Dendritic cell treated with granulocyte-macrophage colony-stimulating factor and Interleukin-4, amounts not matched to agents 40 ng/mL and 50 ng/mL, for 4 days (primary cell): Measurements from ENCODE around the gene CCK.

Experiments used
- H3K27ac Mint-ChIP-seq: one replicate; pipeline ENCODE4 v1.8.0; 2022; ENCODE audit warnings: mild to moderate bottlenecking, mixed read lengths
- H3K27me3 Mint-ChIP-seq: one replicate; pipeline ENCODE4 v1.8.0; 2022; ENCODE audit warnings: mild to moderate bottlenecking, mixed read lengths
- H3K36me3 Mint-ChIP-seq: one replicate; pipeline ENCODE4 v1.8.0; 2022; ENCODE audit warnings: low read depth, mixed read lengths
- H3K4me1 Mint-ChIP-seq: one replicate; pipeline ENCODE4 v1.8.0; 2022; ENCODE audit warnings: low read depth, mixed read lengths
- H3K4me3 Mint-ChIP-seq: one replicate; pipeline ENCODE4 v1.8.0; 2022; ENCODE audit warnings: mild to moderate bottlenecking, moderate library complexity, mixed read lengths
- H3K9me3 Mint-ChIP-seq: one replicate; pipeline ENCODE4 v1.8.0; 2022; ENCODE audit warnings: mixed read lengths
- intact Hi-C: fragments of 100-400 bp; cut with micrococcal nuclease; formaldehyde crosslinking; loops from one replicate; pipeline ENCODE4 v1.15.0; 2022

The CCK gene

DNA sequence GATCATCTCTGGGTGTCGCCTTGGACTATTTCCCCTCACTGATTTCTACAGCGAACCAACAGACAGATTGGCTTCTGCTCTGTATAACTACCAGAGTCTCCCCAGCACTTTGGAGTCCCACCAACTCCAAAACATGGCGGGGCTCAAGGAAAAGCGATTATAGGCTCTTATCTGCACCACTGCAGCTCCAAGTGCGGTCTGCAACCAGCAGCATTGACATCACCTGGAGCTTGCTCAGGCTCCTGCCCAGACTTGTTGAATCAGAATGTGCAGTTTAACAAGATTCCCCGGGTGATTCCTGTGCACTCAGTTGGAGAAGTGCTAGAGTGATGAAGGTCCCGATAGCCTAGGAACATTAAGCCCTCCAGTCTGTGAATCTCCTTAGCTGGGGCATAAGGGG lies 9.0 kb downstream of the CCK start:
- Mint-ChIP-seq H3K4me3 (no peak overlapping the region), H3K9me3 (no peaks in the 10 kb centered on the region), H3K36me3 (no peaks in the 10 kb centered on the region), H3K4me1 (no peaks in the 10 kb centered on the region), H3K27ac (no peak overlapping the region), H3K27me3 (peaks cover 38% of the 10 kb centered on the region)
- intact Hi-C loops, result no loop called here

DNA sequence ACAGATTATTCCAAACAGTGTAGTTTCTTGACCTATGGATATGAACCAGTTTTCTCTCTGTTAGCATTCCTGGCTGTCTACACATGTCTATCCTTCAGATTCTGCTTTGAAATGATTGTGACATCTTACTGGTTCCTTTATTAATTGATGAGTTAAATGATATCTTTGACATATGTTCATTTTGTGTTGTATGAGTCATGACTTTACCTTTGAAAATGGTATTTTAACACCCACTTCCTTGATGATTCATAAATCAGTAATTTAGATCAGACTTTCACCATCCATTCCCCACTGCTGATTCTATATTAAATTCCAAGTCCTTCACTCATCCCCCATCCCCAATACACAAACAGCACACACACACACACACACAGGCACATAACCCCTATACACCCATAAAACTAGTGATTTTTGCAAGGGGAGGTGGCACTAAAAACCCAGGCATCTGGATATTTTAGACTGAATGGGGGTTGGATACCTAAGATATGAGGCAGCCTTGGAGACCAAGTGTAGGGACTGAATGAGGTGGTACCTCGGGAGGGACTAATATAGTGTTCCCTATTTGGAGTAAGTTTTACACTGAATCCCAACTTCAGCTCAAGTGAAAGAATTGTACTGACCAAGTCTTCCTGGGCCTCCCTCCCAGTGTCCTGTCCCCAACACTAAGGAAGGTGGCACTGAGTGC lies 9.7 kb downstream of the CCK start:
- no peaks in the 10 kb centered on the region for H3K9me3 Mint-ChIP-seq
- peaks cover 35% of the 10 kb centered on the region for H3K27me3 Mint-ChIP-seq
- no peak overlapping the region for H3K27ac Mint-ChIP-seq
- H3K4me1 Mint-ChIP-seq, result no peaks in the 10 kb centered on the region
- no peaks in the 10 kb centered on the region for H3K36me3 Mint-ChIP-seq
- intact Hi-C loops, result no loop called here
- no peak overlapping the region for H3K4me3 Mint-ChIP-seq

- H3K27me3 Mint-ChIP-seq, result peaks cover 23% of the 10 kb centered on the region
- H3K4me1 Mint-ChIP-seq, result no peaks in the 10 kb centered on the region
- no peak overlapping the region for H3K27ac Mint-ChIP-seq
- intact Hi-C loops, result no loop called here
- H3K4me3 Mint-ChIP-seq, result no peak overlapping the region
- no peaks in the 10 kb centered on the region for H3K36me3 Mint-ChIP-seq
- H3K9me3 Mint-ChIP-seq, result no peaks in the 10 kb centered on the region
Observed at GRCh38 chr3:42254566-42254965, 11.4 kb downstream of the CCK start.

- H3K36me3 Mint-ChIP-seq, result no peaks in the 10 kb centered on the region
- peaks cover 30% of the 10 kb centered on the region for H3K27me3 Mint-ChIP-seq
- no peaks in the 10 kb centered on the region for H3K9me3 Mint-ChIP-seq
Observed at GRCh38 chr3:42250761-42251160, 15.2 kb downstream of the CCK start.

DNA sequence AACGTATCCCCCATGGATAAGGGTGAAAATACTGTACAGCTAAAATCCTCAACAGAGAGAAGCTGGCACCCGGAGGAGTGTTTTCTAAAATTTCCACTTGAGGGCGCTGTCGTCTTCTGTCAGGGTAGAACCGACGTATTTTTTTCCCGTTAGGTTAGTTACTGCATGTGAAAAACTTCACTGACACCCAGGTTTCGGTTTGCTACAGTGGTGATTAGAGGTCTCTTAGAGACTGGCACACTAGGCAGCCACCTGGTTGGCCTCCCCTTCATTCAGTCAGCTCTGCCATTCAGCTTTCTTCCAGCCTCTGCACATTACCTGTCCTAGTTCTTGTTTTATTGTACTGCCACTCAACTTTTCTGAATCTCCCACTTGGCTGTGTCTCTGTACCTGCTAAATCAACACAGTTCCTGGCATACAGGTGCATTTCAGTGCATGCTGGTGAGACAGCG lies 18.4 kb downstream of the CCK start:
- Mint-ChIP-seq H3K4me1 (no peaks in the 10 kb centered on the region), H3K27ac (no peak overlapping the region), H3K36me3 (no peaks in the 10 kb centered on the region), H3K9me3 (no peaks in the 10 kb centered on the region), H3K4me3 (no peak overlapping the region), H3K27me3 (peaks cover 25% of the 10 kb centered on the region)
- intact Hi-C loops, result loop anchor here (1.0 to 5.0 kb wide), 2 partner anchors 196 to 295 kb away; no protein-coding TSS in a partner anchor

More at GRCh38 chr3:42250761-42251160, 15.2 kb downstream of the CCK start:
- no peaks in the 10 kb centered on the region for H3K4me1 Mint-ChIP-seq
- no peak overlapping the region for H3K4me3 Mint-ChIP-seq
- intact Hi-C loops, result no loop called here
- H3K27ac Mint-ChIP-seq, result no peak overlapping the region

DNA sequence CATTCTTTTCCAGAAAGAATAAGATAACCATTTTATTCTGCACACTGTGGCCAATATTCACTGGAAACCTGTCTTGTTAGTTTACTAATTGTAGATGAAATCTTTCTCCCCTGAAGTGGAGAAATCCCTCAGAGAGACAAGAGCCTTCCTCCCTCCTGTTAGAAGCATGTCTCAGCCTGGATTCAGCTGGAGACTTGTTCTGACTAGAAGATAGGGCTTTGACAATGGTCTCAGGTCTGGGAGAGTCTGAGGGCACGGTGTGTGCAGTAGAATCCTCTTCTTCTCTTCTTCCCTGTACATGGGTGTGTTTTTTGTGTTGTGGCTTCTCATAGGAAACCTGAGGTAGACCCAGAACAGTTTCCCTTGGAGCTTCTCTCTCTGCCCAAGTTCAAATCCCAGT lies 19.9 kb downstream of the CCK start:
- no peak overlapping the region for H3K4me3 Mint-ChIP-seq
- H3K9me3 Mint-ChIP-seq, result no peaks in the 10 kb centered on the region
- intact Hi-C loops, result loop anchor here (5.0 kb wide), 1 partner anchor 296 kb away; no protein-coding TSS in a partner anchor
- H3K27me3 Mint-ChIP-seq, result peaks cover 23% of the 10 kb centered on the region
- no peaks in the 10 kb centered on the region for H3K36me3 Mint-ChIP-seq
- no peaks in the 10 kb centered on the region for H3K4me1 Mint-ChIP-seq
- no peak overlapping the region for H3K27ac Mint-ChIP-seq

GRCh38 chr3:42236611-42237010 lies 29.4 kb downstream of the CCK start:
- Mint-ChIP-seq H3K4me3 (no peak overlapping the region), H3K27ac (no peak overlapping the region), H3K4me1 (no peaks in the 10 kb centered on the region), H3K9me3 (peaks cover 22% of the 10 kb centered on the region), H3K36me3 (no peaks in the 10 kb centered on the region), H3K27me3 (peaks cover 22% of the 10 kb centered on the region)
- intact Hi-C loops, result no loop called here

GRCh38 chr3:42235532-42235931 lies 30.5 kb downstream of the CCK start:
- Mint-ChIP-seq H3K27ac (no peak overlapping the region), H3K4me1 (no peaks in the 10 kb centered on the region), H3K27me3 (peaks cover 20% of the 10 kb centered on the region), H3K4me3 (no peak overlapping the region), H3K9me3 (peaks cover 22% of the 10 kb centered on the region), H3K36me3 (no peaks in the 10 kb centered on the region)
- intact Hi-C loops, result no loop called here

DNA sequence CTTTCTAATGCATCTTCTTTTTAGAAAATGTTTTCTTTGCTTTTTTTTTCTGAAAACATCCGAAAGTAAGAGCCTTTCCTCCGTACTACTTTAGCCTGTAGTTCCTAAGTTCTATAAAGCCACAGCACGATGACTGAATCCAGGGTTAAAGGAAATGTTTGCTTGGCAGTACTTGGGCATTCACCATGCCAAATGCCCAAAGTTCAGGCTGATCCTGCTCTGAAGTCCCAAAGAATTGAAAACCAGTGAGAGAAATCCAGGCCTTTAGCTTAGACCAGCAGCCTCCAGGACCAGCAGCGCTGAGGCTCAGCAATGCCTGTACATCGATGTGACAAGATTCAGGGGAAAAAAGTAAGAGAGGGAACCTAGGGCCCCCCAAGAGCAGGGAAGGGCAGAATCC lies 35.1 kb downstream of the CCK start:
- H3K27me3 Mint-ChIP-seq, result peaks cover 13% of the 10 kb centered on the region
- H3K9me3 Mint-ChIP-seq, result no peaks in the 10 kb centered on the region
- H3K36me3 Mint-ChIP-seq, result no peaks in the 10 kb centered on the region
- intact Hi-C loops, result loop anchor here (1.0 to 5.0 kb wide), 2 partner anchors 212 to 311 kb away; no protein-coding TSS in a partner anchor
- H3K4me1 Mint-ChIP-seq, result no peaks in the 10 kb centered on the region
- H3K27ac Mint-ChIP-seq, result no peak overlapping the region
- no peak overlapping the region for H3K4me3 Mint-ChIP-seq

DNA sequence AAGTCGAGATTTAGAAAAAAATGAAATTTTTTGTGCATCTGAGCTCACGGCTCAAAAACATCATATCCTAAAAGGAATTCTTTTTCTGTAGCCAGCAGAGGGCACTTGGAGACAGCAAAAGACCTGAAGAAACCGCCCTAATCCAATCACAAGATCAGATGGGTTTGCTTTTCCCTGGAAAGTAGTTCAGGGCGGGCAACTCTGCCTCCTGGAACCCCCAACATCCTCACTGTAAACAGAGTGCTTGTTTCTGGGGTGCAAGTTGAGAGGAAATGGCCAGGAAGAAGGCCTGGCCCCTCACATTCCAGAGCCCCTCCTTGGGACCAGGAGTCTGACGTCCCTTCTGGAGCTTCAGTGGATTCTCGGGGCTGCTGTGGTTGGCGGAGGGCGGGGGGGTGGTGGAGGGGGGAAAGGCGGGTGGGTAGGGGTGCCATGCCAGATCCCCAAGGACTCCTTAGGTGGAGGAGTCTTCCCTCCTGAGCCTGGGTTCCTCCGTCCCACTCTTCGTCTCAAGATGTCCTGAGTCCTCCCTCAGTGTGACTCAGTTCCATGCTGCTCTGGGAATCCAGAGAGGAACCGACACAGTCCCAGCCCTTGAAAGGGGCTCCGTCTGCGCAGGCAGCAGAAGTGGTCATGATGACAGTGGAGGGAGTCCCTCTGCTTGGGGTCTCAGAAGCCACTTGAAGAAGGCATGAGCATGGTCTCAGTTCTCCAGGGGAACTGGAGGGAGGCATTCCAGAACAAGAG lies 35.9 kb downstream of the CCK start:
- Mint-ChIP-seq H3K27me3 (peaks cover 12% of the 10 kb centered on the region), H3K36me3 (peaks cover 2% of the 10 kb centered on the region), H3K4me1 (no peaks in the 10 kb centered on the region), H3K27ac (no peak overlapping the region), H3K4me3 (no peak overlapping the region), H3K9me3 (no peaks in the 10 kb centered on the region)
- intact Hi-C loops, result loop anchor here (1.0 to 5.0 kb wide), 2 partner anchors 213 to 312 kb away; no protein-coding TSS in a partner anchor

DNA sequence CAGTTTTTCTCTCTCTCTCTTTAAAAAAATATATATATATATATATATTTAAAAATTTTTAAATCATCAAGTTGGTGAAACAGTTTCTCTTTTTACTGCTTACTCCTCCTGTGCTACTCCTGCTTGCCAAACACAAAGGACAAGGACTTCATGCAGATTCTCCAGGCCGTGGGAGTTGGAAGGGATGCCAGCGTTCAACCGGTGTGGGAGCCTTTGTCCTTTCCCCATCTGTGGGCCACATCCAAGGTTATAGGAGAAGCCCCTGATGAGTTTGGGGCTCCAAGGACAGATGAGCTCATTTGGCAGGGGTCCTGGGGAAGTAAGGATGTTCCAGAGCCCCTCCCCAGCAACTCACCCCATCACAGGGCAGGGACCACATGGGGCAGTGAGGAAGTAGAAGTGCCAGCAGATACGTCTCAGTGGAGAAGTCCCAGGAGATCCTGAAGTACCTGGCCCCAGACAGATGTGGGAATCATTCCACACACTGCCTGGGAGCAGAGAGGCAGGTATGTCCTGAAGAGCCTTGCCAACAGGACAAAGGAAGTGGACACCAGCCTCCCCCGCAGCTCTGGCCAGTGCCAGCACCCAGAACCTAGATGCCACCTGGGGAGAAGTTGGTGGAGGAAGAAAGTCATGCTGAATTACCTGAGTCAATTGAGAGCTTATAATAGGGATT lies 36.6 kb downstream of the CCK start:
- intact Hi-C loops, result no loop called here
- Mint-ChIP-seq H3K27me3 (peaks cover 6% of the 10 kb centered on the region), H3K9me3 (no peaks in the 10 kb centered on the region), H3K4me3 (no peak overlapping the region), H3K36me3 (peaks cover 9% of the 10 kb centered on the region), H3K4me1 (no peaks in the 10 kb centered on the region), H3K27ac (no peak overlapping the region)

- H3K36me3 Mint-ChIP-seq, result peaks cover 15% of the 10 kb centered on the region
- H3K27ac Mint-ChIP-seq, result no peak overlapping the region
- H3K4me1 Mint-ChIP-seq, result no peaks in the 10 kb centered on the region
- no peak overlapping the region for H3K4me3 Mint-ChIP-seq
- no peaks in the 10 kb centered on the region for H3K9me3 Mint-ChIP-seq
- peaks cover 2% of the 10 kb centered on the region for H3K27me3 Mint-ChIP-seq
- intact Hi-C loops, result no loop called here
Observed at GRCh38 chr3:42228796-42229195, 37.2 kb downstream of the CCK start.

- intact Hi-C loops, result no loop called here
- H3K4me3 Mint-ChIP-seq, result no peak overlapping the region
Observed at GRCh38 chr3:42226470-42227425, 39.2 kb downstream of the CCK start.

More at GRCh38 chr3:42226470-42227425, 39.2 kb downstream of the CCK start:
- H3K27me3 Mint-ChIP-seq, result peaks cover 2% of the 10 kb centered on the region
- no peaks in the 10 kb centered on the region for H3K9me3 Mint-ChIP-seq
- H3K27ac Mint-ChIP-seq, result no peak overlapping the region
- no peaks in the 10 kb centered on the region for H3K4me1 Mint-ChIP-seq
- H3K36me3 Mint-ChIP-seq, result peaks cover 36% of the 10 kb centered on the region
